HepG2 (cell line): ENCODE results near the gene ZNF275. TPM values are rescaled to one million over a fixed set of nuclear protein-coding genes. Genes with fewer than 3 reads are reported as not detected.

Experiments
- ATF1 ChIP-seq: IDR thresholded peaks from 2 replicates; pipeline ENCODE4 v1.6.1; 2016; ENCODE audit warnings: mild to moderate bottlenecking, control low read depth
- CAMTA2 ChIP-seq: sonication (generic); formaldehyde crosslinking; IDR thresholded peaks from 2 replicates; pipeline ENCODE4 v1.4.0; 2020; ENCODE audit warnings: mild to moderate bottlenecking, missing genetic modification reagents, borderline replicate concordance
- CENPX ChIP-seq: sonication (generic); formaldehyde crosslinking; IDR thresholded peaks from 2 replicates; pipeline ENCODE4 v1.9.0; 2021; ENCODE audit warnings: mild to moderate bottlenecking, missing genetic modification reagents, moderate library complexity
- CHD4 ChIP-seq: fragments of 200-600 bp; sonication (generic); IDR thresholded peaks from 2 replicates; pipeline ENCODE4 v1.7.0; 2017; ENCODE audit warnings: mild to moderate bottlenecking, low read length, borderline replicate concordance
- CREM ChIP-seq, 2 experiments: sonication (generic) in 1 of 2; formaldehyde crosslinking in 1 of 2; IDR thresholded peaks; 2 replicates each; pipeline versions ENCODE4 v1.4.0 to v1.6.1; 2016 to 2020; ENCODE audit warnings: antibody characterized with exemption in 1 of 2, mild to moderate bottlenecking in 1 of 2, missing genetic modification reagents in 1 of 2
- DNMT3B ChIP-seq: conservative IDR thresholded peaks from 2 replicates; pipeline ENCODE4 v1.6.1; 2016; ENCODE audit warnings: missing biosample characterization, control low read depth
- ELF3 ChIP-seq: IDR thresholded peaks from 2 replicates; pipeline ENCODE4 v1.6.1; 2016; ENCODE audit warnings: missing genetic modification reagents, missing compliant biosample characterization
- HOXD1 ChIP-seq: sonication (generic); formaldehyde crosslinking; IDR thresholded peaks from 2 replicates; pipeline ENCODE4 v1.5.0; 2020; ENCODE audit warnings: missing genetic modification reagents
- PHF20 ChIP-seq: sonication (generic); formaldehyde crosslinking; IDR thresholded peaks from 2 replicates; pipeline ENCODE4 v1.5.0; 2020; ENCODE audit warnings: mild to moderate bottlenecking, missing genetic modification reagents
- PPARG ChIP-seq: conservative IDR thresholded peaks from 2 replicates; pipeline ENCODE4 v1.6.1; 2016; ENCODE audit warnings: missing biosample characterization, missing genetic modification reagents
- TEAD2 ChIP-seq: sonication (generic); formaldehyde crosslinking; IDR thresholded peaks from 2 replicates; pipeline ENCODE4 v1.9.0; 2021; ENCODE audit warnings: missing genetic modification reagents
- ZNF317 ChIP-seq: sonication (generic); formaldehyde crosslinking; IDR thresholded peaks from 2 replicates; pipeline ENCODE4 v1.5.0; 2020; ENCODE audit warnings: mild to moderate bottlenecking, missing genetic modification reagents
- ZNF879 ChIP-seq: sonication (generic); formaldehyde crosslinking; IDR thresholded peaks from 2 replicates; pipeline ENCODE4 v1.8.1; 2023; ENCODE audit warnings: missing genetic modification reagents
- polyA plus RNA-seq, 8 experiments: library from polyadenylated mRNA; depleted of rRNA in 3 of 8; stranded (reverse) in 7 of 8; unstranded in 1 of 8; fragments of >200 nt; fragmentation: Illumina TruSeq in 4 of 8; extraction: Trizol in 4 of 8; gene quantifications; 2 replicates each; pipeline versions ENCODE4 v1.2.1 to v1.2.3, GENCODE V29; 2011 to 2016; ENCODE audit warnings: low read depth in 4 of 8, missing spikeins in 1 of 8, mixed read lengths in 1 of 8; ENCODE audit not compliant: insufficient read depth in 1 of 8
- total RNA-seq, 5 experiments: library from RNA; depleted of rRNA; stranded (reverse); fragments of >200 nt; fragmentation: Illumina TruSeq; extraction: Trizol; gene quantifications; 2 replicates each; pipeline ENCODE4 v1.2.3, GENCODE V29; 2016; ENCODE audit warnings: low read depth in 1 of 5
- TF ChIP-seq, protein P1 (sequence below): sonication (generic); formaldehyde crosslinking; IDR thresholded peaks from 2 replicates; pipeline ENCODE4 v1.8.1; 2022; ENCODE audit warnings: low read depth, mild to moderate bottlenecking, missing genetic modification reagents
- TF ChIP-seq, protein P2 (sequence below): sonication (generic); formaldehyde crosslinking; IDR thresholded peaks from 2 replicates; pipeline ENCODE4 v1.4.0; 2020; ENCODE audit warnings: missing genetic modification reagents
- TF ChIP-seq, protein P3 (sequence below): IDR thresholded peaks from 2 replicates; pipeline ENCODE4 v1.4.0; 2020; ENCODE audit warnings: mild to moderate bottlenecking, missing genetic modification reagents
- TF ChIP-seq, protein P4 (sequence below): IDR thresholded peaks from 2 replicates; pipeline ENCODE4 v1.6.1; 2016; ENCODE audit warnings: mild to moderate bottlenecking
- TF ChIP-seq, protein P5 (sequence below): sonication (generic); formaldehyde crosslinking; IDR thresholded peaks from 2 replicates; pipeline ENCODE4 v1.4.0; 2020; ENCODE audit warnings: missing genetic modification reagents

Gene ZNF275
- total and polyA plus RNA-seq, 2 of the 13 experiments (the other 11 are each of a cell fraction or from before 2014, with no cell fraction given): 6.4 to 11.8 TPM

DNA sequence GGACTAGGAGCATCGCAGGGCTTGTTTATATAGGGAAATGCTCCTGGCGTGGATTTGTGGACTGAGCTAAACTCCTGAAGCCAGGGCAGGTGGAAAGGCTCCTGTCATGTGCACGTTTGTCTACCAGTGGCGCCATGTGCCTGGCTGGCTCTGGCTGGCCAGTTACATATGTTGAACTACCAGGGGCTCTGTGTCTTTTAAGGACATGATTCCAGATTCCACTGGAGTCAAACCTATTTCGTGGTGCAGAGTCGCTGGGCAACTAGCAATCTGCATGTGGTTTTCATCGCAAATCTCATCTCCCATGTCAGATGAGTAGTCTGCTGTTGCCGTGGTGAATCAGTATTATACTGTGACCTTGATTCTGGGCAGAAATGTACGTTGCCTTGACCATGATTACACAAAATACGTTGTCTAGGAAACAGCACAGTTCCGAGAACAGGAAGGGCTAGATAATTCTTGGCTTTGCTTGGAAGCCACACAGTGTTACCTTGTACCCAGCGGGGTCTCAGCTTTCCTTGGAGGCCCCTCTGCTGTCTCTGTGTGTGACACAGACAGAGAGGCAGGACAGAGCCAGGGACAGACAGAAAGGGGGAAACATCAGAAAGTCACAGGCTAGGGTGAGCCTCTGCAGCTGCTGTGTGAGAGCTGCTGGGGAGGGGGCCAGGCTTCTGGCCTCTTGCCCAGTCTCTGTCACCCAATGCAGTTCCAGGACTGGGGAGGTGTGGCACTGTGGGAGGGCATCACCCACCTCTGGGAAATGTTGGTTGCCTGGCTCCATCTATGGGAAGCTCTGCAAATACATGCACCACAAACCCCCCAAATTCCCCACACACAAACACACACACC, 48.0 kb downstream of the ZNF275 start (continued):
- TF ChIP-seq, protein P1, sequence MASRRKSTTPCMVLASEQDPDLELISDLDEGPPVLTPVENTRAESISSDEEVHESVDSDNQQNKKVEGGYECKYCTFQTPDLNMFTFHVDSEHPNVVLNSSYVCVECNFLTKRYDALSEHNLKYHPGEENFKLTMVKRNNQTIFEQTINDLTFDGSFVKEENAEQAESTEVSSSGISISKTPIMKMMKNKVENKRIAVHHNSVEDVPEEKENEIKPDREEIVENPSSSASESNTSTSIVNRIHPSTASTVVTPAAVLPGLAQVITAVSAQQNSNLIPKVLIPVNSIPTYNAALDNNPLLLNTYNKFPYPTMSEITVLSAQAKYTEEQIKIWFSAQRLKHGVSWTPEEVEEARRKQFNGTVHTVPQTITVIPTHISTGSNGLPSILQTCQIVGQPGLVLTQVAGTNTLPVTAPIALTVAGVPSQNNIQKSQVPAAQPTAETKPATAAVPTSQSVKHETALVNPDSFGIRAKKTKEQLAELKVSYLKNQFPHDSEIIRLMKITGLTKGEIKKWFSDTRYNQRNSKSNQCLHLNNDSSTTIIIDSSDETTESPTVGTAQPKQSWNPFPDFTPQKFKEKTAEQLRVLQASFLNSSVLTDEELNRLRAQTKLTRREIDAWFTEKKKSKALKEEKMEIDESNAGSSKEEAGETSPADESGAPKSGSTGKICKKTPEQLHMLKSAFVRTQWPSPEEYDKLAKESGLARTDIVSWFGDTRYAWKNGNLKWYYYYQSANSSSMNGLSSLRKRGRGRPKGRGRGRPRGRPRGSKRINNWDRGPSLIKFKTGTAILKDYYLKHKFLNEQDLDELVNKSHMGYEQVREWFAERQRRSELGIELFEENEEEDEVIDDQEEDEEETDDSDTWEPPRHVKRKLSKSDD (CRISPR knock-in tag): no peak
- TF ChIP-seq, protein P2, sequence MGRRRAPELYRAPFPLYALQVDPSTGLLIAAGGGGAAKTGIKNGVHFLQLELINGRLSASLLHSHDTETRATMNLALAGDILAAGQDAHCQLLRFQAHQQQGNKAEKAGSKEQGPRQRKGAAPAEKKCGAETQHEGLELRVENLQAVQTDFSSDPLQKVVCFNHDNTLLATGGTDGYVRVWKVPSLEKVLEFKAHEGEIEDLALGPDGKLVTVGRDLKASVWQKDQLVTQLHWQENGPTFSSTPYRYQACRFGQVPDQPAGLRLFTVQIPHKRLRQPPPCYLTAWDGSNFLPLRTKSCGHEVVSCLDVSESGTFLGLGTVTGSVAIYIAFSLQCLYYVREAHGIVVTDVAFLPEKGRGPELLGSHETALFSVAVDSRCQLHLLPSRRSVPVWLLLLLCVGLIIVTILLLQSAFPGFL (CRISPR knock-in tag): no peak
- no peak for TF ChIP-seq CAMTA2 (CRISPR knock-in tag)
- TF ChIP-seq TEAD2: no peak
- 0 out of 2 replicates have a peak, but pooled peaks have one; percentile 20 for TF ChIP-seq ELF3
- no peak for TF ChIP-seq CENPX (CRISPR knock-in tag)
- no peak for TF ChIP-seq PPARG
- TF ChIP-seq ZNF317 (CRISPR knock-in tag): no peak
- TF ChIP-seq PHF20 (CRISPR knock-in tag): no peak
- TF ChIP-seq, protein P3, sequence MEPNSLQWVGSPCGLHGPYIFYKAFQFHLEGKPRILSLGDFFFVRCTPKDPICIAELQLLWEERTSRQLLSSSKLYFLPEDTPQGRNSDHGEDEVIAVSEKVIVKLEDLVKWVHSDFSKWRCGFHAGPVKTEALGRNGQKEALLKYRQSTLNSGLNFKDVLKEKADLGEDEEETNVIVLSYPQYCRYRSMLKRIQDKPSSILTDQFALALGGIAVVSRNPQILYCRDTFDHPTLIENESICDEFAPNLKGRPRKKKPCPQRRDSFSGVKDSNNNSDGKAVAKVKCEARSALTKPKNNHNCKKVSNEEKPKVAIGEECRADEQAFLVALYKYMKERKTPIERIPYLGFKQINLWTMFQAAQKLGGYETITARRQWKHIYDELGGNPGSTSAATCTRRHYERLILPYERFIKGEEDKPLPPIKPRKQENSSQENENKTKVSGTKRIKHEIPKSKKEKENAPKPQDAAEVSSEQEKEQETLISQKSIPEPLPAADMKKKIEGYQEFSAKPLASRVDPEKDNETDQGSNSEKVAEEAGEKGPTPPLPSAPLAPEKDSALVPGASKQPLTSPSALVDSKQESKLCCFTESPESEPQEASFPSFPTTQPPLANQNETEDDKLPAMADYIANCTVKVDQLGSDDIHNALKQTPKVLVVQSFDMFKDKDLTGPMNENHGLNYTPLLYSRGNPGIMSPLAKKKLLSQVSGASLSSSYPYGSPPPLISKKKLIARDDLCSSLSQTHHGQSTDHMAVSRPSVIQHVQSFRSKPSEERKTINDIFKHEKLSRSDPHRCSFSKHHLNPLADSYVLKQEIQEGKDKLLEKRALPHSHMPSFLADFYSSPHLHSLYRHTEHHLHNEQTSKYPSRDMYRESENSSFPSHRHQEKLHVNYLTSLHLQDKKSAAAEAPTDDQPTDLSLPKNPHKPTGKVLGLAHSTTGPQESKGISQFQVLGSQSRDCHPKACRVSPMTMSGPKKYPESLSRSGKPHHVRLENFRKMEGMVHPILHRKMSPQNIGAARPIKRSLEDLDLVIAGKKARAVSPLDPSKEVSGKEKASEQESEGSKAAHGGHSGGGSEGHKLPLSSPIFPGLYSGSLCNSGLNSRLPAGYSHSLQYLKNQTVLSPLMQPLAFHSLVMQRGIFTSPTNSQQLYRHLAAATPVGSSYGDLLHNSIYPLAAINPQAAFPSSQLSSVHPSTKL: 0 out of 2 replicates have a peak, but pooled peaks have one; percentile 25
- no peak for TF ChIP-seq HOXD1 (CRISPR knock-in tag)
- TF ChIP-seq CHD4: no peak
- no peak for TF ChIP-seq ATF1 (CRISPR knock-in tag)
- no peak for TF ChIP-seq ZNF879
- TF ChIP-seq, protein P4, sequence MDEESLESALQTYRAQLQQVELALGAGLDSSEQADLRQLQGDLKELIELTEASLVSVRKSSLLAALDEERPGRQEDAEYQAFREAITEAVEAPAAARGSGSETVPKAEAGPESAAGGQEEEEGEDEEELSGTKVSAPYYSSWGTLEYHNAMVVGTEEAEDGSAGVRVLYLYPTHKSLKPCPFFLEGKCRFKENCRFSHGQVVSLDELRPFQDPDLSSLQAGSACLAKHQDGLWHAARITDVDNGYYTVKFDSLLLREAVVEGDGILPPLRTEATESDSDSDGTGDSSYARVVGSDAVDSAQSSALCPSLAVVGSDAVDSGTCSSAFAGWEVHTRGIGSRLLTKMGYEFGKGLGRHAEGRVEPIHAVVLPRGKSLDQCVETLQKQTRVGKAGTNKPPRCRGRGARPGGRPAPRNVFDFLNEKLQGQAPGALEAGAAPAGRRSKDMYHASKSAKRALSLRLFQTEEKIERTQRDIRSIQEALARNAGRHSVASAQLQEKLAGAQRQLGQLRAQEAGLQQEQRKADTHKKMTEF (CRISPR knock-in tag): 0 out of 2 replicates have a peak, but pooled peaks have one; percentile 25
- TF ChIP-seq DNMT3B: no peak
- TF ChIP-seq CREM (IDR thresholded peaks at IDR 0.05): no peak
- no peak for TF ChIP-seq CREM (CRISPR knock-in tag; IDR thresholded peaks at IDR 0.05)
- TF ChIP-seq, protein P5, sequence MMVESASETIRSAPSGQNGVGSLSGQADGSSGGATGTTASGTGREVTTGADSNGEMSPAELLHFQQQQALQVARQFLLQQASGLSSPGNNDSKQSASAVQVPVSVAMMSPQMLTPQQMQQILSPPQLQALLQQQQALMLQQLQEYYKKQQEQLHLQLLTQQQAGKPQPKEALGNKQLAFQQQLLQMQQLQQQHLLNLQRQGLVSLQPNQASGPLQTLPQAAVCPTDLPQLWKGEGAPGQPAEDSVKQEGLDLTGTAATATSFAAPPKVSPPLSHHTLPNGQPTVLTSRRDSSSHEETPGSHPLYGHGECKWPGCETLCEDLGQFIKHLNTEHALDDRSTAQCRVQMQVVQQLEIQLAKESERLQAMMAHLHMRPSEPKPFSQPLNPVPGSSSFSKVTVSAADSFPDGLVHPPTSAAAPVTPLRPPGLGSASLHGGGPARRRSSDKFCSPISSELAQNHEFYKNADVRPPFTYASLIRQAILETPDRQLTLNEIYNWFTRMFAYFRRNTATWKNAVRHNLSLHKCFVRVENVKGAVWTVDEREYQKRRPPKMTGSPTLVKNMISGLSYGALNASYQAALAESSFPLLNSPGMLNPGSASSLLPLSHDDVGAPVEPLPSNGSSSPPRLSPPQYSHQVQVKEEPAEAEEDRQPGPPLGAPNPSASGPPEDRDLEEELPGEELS (CRISPR knock-in tag): no peak
